COLO668 (cell line): ENCODE data around the gene ERG.
A peak's percentile ranks its signal among the peaks of the same experiment; 100 is the strongest.

Experiments used
- DNase-seq: peaks from one replicate; lab custom pipeline; 2025; ENCODE audit not compliant: unreplicated experiment; lab: John Stamatoyannopoulos, UW

The ERG gene, protein sequence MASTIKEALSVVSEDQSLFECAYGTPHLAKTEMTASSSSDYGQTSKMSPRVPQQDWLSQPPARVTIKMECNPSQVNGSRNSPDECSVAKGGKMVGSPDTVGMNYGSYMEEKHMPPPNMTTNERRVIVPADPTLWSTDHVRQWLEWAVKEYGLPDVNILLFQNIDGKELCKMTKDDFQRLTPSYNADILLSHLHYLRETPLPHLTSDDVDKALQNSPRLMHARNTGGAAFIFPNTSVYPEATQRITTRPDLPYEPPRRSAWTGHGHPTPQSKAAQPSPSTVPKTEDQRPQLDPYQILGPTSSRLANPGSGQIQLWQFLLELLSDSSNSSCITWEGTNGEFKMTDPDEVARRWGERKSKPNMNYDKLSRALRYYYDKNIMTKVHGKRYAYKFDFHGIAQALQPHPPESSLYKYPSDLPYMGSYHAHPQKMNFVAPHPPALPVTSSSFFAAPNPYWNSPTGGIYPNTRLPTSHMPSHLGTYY

GRCh38 chr21:38498057-38498833, at the start of gene ERG:
Gene ERG, minus strand, starts transcription at chr21:38498477. Its CDS starts 97 bp downstream, at chr21:38498380.
- DNase-seq, result no peak

- no peak for DNase-seq
Measured at GRCh38 chr21:38544661-38545060, 46.4 kb upstream of the ERG start.

DNA sequence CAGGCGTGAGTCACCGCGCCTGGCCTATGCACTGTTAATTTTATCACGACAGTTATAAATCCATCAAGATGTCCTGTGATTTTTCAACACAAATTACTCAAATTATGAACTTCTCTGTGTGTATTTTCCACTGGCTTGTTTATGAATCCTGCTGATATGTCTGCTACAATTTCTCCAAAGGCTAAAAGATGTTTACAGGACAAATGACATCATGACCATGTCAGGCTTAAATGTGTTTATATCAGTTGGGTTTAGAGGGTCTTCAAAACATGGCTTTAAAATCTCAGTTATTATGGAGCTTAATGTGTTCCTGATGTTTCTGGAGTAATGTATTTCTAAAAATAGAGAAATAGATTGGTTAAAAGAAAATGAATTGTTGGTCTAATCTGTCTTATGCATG, 44.0 kb upstream of the ERG start:
- DNase-seq, result no peak

- no peak for DNase-seq
Measured at GRCh38 chr21:38538353-38538752, 40.1 kb upstream of the ERG start.

DNA sequence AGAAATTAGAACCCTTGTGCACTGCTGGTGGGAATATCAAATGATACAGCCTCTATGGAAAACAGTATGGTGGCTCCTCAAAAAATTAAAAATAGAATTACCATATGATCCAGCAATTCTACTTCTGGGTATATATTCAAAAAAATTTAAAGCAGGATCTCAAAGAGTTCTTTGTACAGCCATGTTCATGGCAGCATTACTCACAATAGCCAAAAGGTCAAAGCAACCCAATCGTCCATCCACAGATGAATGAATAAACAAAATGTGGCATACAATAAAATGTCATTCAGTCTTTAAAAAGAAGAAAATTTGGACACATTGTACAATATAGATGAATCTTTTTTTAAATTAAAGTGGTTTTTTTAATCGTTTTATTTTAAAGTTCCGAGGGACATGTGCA, 36.3 kb upstream of the ERG start:
- no peak for DNase-seq

DNA sequence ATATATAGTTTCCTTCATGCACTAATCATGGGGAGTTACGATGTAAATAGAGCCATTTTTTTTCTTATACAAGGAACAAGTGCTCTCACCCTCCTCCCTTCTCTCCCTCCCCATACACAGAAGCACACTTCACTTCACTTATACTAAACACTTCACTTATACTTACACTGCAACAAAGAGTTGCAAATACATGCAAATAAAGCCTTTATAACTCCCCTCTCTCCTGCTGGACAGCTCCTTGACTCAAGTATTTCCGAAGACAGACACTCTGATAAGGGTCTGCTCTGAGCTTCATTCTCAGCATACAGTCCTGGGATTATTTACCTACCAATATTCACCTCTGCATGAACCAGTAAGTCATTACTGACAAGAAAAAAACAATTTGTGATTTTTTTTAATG, 35.6 kb upstream of the ERG start:
- no peak for DNase-seq

DNA sequence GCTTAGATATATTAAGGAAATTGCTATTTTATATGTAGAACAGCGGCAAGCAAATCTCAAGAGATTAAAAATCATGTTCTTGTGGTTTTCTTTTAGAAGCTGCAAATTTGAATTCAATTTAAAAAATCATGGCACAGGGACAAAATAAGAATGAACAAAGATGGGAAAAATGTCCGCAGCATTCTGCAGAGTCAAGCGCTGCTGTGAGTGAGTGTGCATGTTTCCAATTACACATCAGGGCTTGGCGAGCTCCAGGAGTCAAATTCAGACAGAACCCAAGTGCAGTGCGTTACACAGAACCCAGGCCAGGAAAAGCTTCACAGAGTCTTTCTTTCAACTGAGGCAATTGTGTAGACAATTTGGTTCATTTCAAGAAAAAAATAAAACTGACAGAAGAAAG, 33.3 kb upstream of the ERG start:
- no peak for DNase-seq

DNA sequence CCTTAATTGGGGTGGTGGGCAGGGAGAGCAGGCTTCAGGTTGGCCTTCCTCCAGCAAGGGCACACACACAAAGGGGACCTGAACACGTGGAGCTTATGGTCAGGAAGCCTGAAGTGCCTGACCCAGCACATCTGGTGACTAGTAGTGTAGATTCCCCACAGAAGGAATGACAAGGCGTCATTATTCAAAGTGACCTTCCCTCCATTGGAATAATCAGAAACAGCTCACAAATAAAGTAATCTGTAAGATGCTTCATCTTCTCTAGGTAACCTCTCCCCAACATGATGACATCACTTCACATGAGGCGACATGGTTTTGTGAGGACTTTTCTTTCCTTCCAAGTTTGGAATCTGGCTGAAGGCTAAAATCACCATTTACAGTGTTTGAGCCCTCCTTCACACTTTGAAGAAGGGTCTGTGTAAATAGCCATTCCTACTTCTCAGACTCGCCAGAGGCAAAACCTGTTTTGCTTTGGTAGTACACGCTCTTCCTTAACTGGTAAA, 32.8 kb upstream of the ERG start:
- no peak for DNase-seq

- DNase-seq, result no peak
Measured at GRCh38 chr21:38527737-38528136, 29.5 kb upstream of the ERG start.

DNA sequence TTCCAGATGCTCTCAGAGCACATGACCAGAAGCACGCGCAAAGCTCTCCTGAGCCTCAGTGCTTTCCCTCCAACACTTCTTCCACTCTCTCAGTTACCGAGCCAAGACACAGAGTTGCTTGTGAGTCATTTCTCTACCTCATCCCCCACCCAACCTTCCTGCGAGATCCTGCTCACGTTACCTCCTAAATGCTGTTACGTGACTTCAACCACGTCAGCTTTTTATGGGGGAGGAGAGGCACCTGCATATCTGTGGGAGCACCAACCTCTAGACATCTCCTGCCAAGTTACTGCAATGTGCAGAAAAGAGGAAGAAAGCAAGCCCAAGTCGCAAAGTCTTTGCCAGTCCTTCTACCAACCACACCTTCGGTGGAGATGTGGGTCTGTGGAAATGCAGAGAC, 27.2 kb upstream of the ERG start:
- no peak for DNase-seq

DNA sequence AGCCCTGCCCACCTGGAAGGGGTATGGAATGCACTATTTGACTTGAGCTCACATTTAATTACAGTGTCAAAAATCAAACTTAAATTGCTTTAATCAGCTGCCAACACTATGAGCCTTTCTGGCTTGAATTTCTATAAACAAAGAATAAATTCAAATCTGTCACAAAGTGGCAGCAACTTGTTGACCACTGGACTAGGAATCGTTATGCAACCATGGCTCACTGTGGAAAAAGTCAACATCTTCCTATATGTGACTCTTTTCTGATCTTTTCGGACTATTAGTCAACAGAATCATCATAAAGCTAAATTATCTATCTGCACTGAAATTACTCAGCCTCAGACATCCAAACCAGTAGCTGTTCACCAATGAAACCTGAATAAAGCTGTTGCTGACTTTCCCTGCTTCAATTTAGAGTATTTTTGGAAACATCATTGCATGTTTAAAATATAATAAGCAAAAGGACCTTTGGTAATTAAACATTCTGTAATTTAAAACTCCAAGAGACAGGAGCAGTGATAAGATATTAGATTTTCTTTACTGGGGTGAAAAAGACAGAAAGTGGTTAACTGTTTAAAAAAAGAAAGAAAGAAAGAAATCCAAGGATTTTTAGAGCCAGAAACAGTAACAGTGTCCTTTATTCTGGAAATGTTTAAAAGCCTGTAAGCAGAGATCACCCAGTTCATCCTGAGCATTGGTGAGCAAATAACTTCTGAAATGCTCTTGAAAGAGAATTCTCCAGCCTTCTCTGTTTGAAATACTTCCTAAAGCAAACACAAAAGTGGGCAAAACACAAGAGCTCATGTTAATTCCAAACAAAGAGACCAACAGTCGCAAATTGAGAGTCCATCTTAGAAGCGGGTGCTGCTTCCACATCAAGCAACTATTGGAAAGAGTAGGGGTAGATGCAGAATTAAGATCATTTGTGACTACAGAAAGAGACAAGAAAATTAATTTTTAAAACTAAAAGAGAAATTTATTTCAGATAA, 26.2 kb upstream of the ERG start:
- DNase-seq, result no peak

GRCh38 chr21:38520511-38520910, 22.2 kb upstream of the ERG start:
- no peak for DNase-seq

DNA sequence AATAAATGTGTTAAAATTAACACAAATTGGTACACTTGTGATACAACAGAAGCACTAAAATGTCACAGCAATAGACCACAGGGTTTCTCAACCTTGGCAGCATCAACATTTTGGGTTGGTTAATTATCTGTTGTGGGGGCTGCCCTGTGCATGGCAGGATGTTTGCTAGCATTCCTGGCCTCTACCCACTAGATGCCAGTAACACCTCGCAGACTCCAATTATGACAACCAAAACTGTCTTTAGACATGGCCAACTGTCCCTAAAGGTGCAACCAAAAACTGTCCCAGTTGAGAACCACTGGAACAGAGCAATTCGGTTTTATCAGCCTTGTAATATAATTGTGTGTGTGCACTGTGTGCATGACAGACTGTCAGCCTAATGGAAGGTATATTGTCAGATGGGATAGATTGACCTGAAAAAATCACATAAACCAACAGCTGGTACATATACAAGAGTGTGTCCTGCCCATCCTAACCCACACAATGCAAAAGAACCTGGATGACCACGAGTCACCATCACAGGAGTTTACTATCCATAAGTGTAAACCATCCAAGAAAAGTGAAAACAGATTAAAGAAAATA, 13.5 kb upstream of the ERG start:
- DNase-seq, result no peak

- DNase-seq, result no peak
Measured at GRCh38 chr21:38511198-38511597, 12.9 kb upstream of the ERG start.

- DNase-seq, result no peak
Measured at GRCh38 chr21:38507374-38507942, 9.2 kb upstream of the ERG start.

DNA sequence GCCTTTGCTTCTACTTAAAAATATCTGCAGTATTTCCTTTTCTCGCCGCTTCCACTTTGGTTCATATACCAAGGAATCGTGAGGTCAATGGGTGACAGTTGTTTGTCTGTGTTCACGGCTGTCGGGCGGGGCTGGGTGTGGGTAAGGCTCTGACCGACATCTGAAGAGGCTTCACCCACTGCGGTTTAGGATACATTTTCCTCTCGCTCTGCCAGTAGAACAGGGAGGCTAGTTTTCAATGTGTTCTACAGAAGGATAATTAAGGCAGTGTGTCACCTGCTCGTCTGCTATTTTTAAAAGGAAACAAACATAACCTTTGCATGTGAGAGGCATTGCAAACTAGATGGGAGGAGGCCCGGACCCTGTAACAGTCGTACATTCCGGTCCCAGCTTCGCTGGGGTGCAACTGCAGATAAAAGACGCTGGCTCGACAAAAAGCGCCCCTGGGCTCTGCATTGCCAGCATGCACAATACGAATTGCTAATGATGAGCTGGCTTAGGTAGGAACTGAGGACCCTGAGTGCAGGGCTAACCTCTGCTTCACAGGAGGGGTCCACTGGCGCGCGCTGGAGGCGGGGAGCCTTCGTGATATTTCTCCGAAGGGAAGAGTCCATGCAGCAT, 8.5 kb upstream of the ERG start:
- DNase-seq, result peak; percentile 75

- DNase-seq, result peak; percentile 59
Measured at GRCh38 chr21:38505654-38506523, 7.6 kb upstream of the ERG start.

DNA sequence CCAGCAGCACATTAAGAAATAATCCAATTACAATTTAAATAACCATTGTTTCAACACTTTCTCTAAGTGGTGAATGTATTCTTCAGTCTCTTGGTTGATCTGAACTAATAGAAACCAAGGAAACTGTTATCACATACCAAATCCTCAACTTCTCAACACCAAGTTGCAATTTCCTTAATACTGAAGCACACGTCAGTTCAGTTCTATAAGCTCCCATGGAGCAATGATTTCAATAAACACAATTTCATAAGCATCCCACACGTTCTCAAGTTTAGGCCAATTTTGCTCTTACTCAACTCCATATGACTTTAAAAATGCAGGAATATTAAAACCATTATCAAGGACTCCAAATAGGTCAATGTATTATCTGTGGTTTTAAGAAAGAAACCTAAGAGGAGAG, 5.8 kb upstream of the ERG start:
- no peak for DNase-seq

- no peak for DNase-seq
Measured at GRCh38 chr21:38503583-38503982, 5.3 kb upstream of the ERG start.
